ENCODE data around the gene CSNK2A2. TPM values are rescaled to one million over a fixed set of nuclear protein-coding genes. Genes with fewer than 3 reads are reported as not detected.

The CSNK2A2 gene
- total RNA-seq, 1 donor from 2014 or later: 81.6 TPM

- H3K4me3 ChIP-seq: no peak overlapping the region
- H3K27me3 Mint-ChIP-seq (ENCODE audit: insufficient read depth, low read depth): peaks cover 8% of the 10 kb centered on the region
- TF ChIP-seq EZH2phosphoT487 (IDR thresholded peaks at IDR 0.05) (no peak), CTCF (IDR thresholded peaks at IDR 0.05) (no peak), EZH2 (IDR thresholded peaks at IDR 0.05) (no peak)
- H3K27ac ChIP-seq: no peak overlapping the region
- H3F3A ChIP-seq (ENCODE audit: low read depth): peaks cover 18% of the 10 kb centered on the region
- peaks cover 37% of the 10 kb centered on the region for H3K4me1 Mint-ChIP-seq
- no peak for DNase-seq (ENCODE audit: low spot score)
- peaks cover 15% of the 10 kb centered on the region for H4K20me1 ChIP-seq (ENCODE audit: low read depth)
- H3K4me1 ChIP-seq: peaks cover 9% of the 10 kb centered on the region
- no peaks in the 10 kb centered on the region for H3K79me2 ChIP-seq (ENCODE audit: low read depth)
- peaks cover 5% of the 10 kb centered on the region for H3K36me3 ChIP-seq
- no peak overlapping the region for H3K9ac ChIP-seq
- H3K36me3 Mint-ChIP-seq: peaks cover 27% of the 10 kb centered on the region
- H3K27me3 ChIP-seq: no peaks in the 10 kb centered on the region
- H2AFZ ChIP-seq (replicated peaks): no peak overlapping the region
- H3K9me3 ChIP-seq (ENCODE audit: low read depth): no peaks in the 10 kb centered on the region
- H3K4me2 ChIP-seq: peak overlapping the region; percentile 18
- H3K4me3 Mint-ChIP-seq: peak overlapping the region; percentile 43
- H3K9me3 Mint-ChIP-seq: no peaks in the 10 kb centered on the region
- peak overlapping the region; percentile 60 for H3K27ac Mint-ChIP-seq
These were observed 87.2 kb downstream of the CSNK2A2 start for GRCh38 chr16:58110571-58111301.

- no peak overlapping the region for H3K4me2 ChIP-seq
- no peaks in the 10 kb centered on the region for H3K27me3 ChIP-seq
- no peak overlapping the region for H3K4me3 ChIP-seq
- H3K27me3 Mint-ChIP-seq (ENCODE audit: insufficient read depth, low read depth): peaks cover 10% of the 10 kb centered on the region
- no peaks in the 10 kb centered on the region for H3K9me3 ChIP-seq (ENCODE audit: low read depth)
- no peaks in the 10 kb centered on the region for H3K9me3 Mint-ChIP-seq
- no peak overlapping the region for H2AFZ ChIP-seq (replicated peaks)
- peaks cover 9% of the 10 kb centered on the region for H3K4me1 ChIP-seq
- peaks cover 15% of the 10 kb centered on the region for H4K20me1 ChIP-seq (ENCODE audit: low read depth)
- H3K27ac ChIP-seq: no peak overlapping the region
- no peaks in the 10 kb centered on the region for H3K79me2 ChIP-seq (ENCODE audit: low read depth)
- no peak overlapping the region for H3K4me3 Mint-ChIP-seq
- peaks cover 5% of the 10 kb centered on the region for H3K36me3 ChIP-seq
- peaks cover 18% of the 10 kb centered on the region for H3F3A ChIP-seq (ENCODE audit: low read depth)
- H3K9ac ChIP-seq: no peak overlapping the region
- peaks cover 18% of the 10 kb centered on the region for H3K36me3 Mint-ChIP-seq
- no peak for DNase-seq (ENCODE audit: low spot score)
- peaks cover 37% of the 10 kb centered on the region for H3K4me1 Mint-ChIP-seq
- peak overlapping the region; percentile 64 for H3K27ac Mint-ChIP-seq
- no peak for TF ChIP-seq EZH2 (IDR thresholded peaks at IDR 0.05)
- no peak for TF ChIP-seq EZH2phosphoT487 (IDR thresholded peaks at IDR 0.05)
- no peak for TF ChIP-seq CTCF (IDR thresholded peaks at IDR 0.05)
These were observed 88.0 kb downstream of the CSNK2A2 start for GRCh38 chr16:58109881-58110280.

- Mint-ChIP-seq H3K27ac (peak overlapping the region; percentile 64), H3K27me3 (ENCODE audit: insufficient read depth, low read depth) (peaks cover 10% of the 10 kb centered on the region), H3K9me3 (no peaks in the 10 kb centered on the region), H3K4me1 (peaks cover 37% of the 10 kb centered on the region), H3K4me3 (no peak overlapping the region), H3K36me3 (peaks cover 15% of the 10 kb centered on the region)
- H3F3A ChIP-seq (ENCODE audit: low read depth): peaks cover 18% of the 10 kb centered on the region
- H3K4me1 ChIP-seq: peaks cover 9% of the 10 kb centered on the region
- no peak overlapping the region for H3K27ac ChIP-seq
- no peaks in the 10 kb centered on the region for H3K27me3 ChIP-seq
- DNase-seq (ENCODE audit: low spot score): no peak
- TF ChIP-seq CTCF (IDR thresholded peaks at IDR 0.05): no peak
- TF ChIP-seq EZH2 (IDR thresholded peaks at IDR 0.05): no peak
- no peak for TF ChIP-seq EZH2phosphoT487 (IDR thresholded peaks at IDR 0.05)
- H2AFZ ChIP-seq (replicated peaks): no peak overlapping the region
- H4K20me1 ChIP-seq (ENCODE audit: low read depth): peaks cover 15% of the 10 kb centered on the region
- H3K9ac ChIP-seq: no peak overlapping the region
- no peaks in the 10 kb centered on the region for H3K79me2 ChIP-seq (ENCODE audit: low read depth)
- H3K4me3 ChIP-seq: no peak overlapping the region
- H3K4me2 ChIP-seq: no peak overlapping the region
- peaks cover 5% of the 10 kb centered on the region for H3K36me3 ChIP-seq
- no peaks in the 10 kb centered on the region for H3K9me3 ChIP-seq (ENCODE audit: low read depth)
These were observed 88.6 kb downstream of the CSNK2A2 start for GRCh38 chr16:58109330-58109729.

Small RNAs within 50 kb of the gene (small RNA-seq; reads per million reads assigned to genes)
- not detected for gene RN7SL645P

Other genes with a start within 250 kb of the CSNK2A2 start
- gene CNGB1, start 227.0 kb downstream of the CSNK2A2 start, total RNA-seq (ENCODE audit: low replicate concordance): not detected in 2 replicates
- gene ZNF319, start 197.4 kb downstream of the CSNK2A2 start, total RNA-seq (ENCODE audit: low replicate concordance): 1.4 and 5.5 TPM in 2 replicates
- gene USB1, start 196.7 kb downstream of the CSNK2A2 start, total RNA-seq (ENCODE audit: low replicate concordance): 14.9 and 24.5 TPM in 2 replicates
- 7.2 and 26.0 TPM in 2 replicates for gene MMP15, start 172.4 kb downstream of the CSNK2A2 start, total RNA-seq (ENCODE audit: low replicate concordance)
- gene CFAP20, start 68.7 kb downstream of the CSNK2A2 start, total RNA-seq (ENCODE audit: low replicate concordance): 93.6 and 93.8 TPM in 2 replicates
- gene PRSS54, start 96.9 kb upstream of the CSNK2A2 start, total RNA-seq (ENCODE audit: low replicate concordance): not detected in 2 replicates
- gene GINS3, start 194.4 kb upstream of the CSNK2A2 start, total RNA-seq (ENCODE audit: low replicate concordance): 11.4 and 13.4 TPM in 2 replicates